GM12864 (cell line): ENCODE results near the gene C1orf21.

Experiments used
- DNase-seq: peaks from one replicate; pipeline ENCODE4 v3.0.0-alpha.2; 2011; ENCODE audit warnings: low read depth
- H3K4me3 ChIP-seq: 2 replicates; pipeline ENCODE4 v1.5.1; 2011; ENCODE audit warnings: mild to moderate bottlenecking, low read depth, low read length, control low read depth
- TF ChIP-seq, protein P1 (sequence below): IDR thresholded peaks from 2 replicates; pipeline ENCODE4 v1.5.1; 2011; ENCODE audit warnings: low read depth, mild to moderate bottlenecking, moderate library complexity, low read length, control low read depth, inconsistent platforms; ENCODE audit errors: missing control alignments

C1orf21 gene

GRCh38 chr1:184527402-184527801 is 140.6 kb downstream of the C1orf21 start:
- TF ChIP-seq, protein P1, sequence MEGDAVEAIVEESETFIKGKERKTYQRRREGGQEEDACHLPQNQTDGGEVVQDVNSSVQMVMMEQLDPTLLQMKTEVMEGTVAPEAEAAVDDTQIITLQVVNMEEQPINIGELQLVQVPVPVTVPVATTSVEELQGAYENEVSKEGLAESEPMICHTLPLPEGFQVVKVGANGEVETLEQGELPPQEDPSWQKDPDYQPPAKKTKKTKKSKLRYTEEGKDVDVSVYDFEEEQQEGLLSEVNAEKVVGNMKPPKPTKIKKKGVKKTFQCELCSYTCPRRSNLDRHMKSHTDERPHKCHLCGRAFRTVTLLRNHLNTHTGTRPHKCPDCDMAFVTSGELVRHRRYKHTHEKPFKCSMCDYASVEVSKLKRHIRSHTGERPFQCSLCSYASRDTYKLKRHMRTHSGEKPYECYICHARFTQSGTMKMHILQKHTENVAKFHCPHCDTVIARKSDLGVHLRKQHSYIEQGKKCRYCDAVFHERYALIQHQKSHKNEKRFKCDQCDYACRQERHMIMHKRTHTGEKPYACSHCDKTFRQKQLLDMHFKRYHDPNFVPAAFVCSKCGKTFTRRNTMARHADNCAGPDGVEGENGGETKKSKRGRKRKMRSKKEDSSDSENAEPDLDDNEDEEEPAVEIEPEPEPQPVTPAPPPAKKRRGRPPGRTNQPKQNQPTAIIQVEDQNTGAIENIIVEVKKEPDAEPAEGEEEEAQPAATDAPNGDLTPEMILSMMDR: no peak
- H3K4me3 ChIP-seq: no peak overlapping the region
- no peak for DNase-seq

- no peak overlapping the region for H3K4me3 ChIP-seq
- DNase-seq: no peak
- TF ChIP-seq, protein P1: no peak
These were observed 143.4 kb downstream of the C1orf21 start for GRCh38 chr1:184530226-184530625.

DNA sequence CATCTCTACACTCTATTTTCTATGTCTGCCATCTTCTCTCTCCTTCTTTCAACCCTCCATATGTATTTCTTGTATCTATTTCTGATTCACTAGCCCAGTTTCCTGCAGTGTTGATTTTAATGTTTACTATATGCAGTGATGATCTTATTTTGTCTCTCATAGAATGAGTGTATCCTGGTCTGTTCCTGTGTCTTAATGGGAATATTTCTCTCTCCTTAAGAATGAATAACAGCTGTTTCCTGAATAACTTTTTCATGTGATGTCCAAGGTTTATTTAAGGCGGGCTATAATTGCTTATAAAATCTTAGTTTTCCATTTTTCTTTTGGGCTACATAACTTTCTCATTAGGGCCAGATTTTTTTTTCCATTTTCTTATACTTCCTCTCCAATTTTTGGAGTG is 144.5 kb downstream of the C1orf21 start:
- TF ChIP-seq, protein P1: no peak

DNA sequence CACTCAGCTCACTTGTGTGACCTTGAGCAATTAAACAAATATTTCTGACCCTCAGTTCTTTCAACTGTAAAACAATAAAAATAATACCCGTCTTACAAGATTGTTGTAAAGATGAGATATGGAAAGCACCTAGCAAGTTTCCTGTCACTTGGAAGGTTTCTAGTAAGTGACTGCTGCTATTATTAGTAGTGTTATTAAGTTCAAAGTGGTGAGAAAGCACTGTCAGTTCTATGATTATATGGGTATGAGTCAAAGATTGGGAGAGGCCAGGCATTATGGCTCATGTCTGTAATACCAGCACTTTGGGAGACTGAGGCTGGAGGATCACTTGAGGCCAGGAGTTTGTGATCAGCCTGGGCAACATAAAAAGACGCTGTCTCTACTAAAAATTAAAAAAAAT is 145.4 kb downstream of the C1orf21 start:
- TF ChIP-seq, protein P1: no peak
- H3K4me3 ChIP-seq: no peak overlapping the region
- no peak for DNase-seq

More for the DNA sequence above, 144.5 kb downstream of the C1orf21 start:
- no peak for DNase-seq
- H3K4me3 ChIP-seq: no peak overlapping the region

DNA sequence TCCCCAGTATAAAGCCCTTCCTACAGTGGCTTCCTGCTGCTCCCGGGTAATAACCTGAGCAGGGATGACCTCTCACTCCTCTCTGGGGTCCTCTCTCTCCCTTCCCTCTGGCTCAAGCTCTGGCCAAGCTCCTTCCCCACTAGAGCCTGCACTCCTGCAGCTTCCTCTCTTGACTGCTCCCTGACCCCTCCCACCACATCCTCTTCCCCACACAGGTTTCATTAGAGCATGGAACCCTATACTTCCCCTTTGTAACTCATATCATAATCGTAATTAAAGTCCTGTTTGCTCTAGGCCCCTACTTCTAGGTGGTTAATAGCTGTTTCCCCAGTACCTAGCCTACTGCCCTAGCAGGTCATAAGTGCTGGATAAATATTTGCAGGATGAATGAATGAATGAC is 146.2 kb downstream of the C1orf21 start:
- DNase-seq: no peak
- TF ChIP-seq, protein P1: no peak
- H3K4me3 ChIP-seq: no peak overlapping the region

DNA sequence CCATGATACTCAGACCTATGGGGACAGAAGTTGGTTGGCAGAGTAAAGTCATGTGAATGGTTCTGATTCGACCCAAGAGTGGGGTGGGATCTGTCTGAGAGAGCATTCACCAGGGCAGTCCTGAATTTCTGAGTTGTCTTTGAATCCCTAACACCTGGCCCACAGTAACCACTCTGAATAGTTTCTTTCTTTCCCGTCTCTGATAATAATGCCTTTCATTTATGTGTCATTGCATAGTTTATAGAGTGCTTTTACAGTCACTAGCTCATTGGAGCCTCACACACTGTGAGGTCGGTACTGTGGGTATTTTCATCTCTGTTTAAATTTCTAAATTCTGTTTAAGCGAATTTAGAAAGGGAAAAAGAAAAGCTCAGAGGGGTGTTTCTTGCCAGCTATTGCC is 147.1 kb downstream of the C1orf21 start:
- H3K4me3 ChIP-seq: no peak overlapping the region
- TF ChIP-seq, protein P1: no peak
- no peak for DNase-seq

DNA sequence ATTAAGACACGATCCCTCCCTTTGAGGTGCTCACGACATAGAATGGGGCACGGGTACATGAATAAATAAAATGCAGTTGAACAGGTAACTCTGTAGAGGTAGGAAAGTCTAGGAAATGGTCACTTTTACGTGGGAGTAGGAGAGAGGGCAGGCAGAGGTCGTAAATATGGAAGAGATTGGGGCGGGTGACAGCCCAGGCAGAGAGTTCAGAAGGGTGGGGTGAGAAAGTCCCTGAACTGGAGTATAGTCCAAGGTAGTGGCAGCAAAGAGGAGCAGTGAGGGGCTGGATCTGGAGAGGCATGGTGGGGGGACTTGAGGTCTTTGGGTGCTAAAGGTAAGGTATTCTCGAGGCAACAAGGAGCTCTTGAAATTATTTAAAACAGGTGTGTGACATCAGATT is 147.9 kb downstream of the C1orf21 start:
- DNase-seq: no peak
- no peak overlapping the region for H3K4me3 ChIP-seq
- TF ChIP-seq, protein P1: no peak
